WTC11 (cell line): ENCODE measurements around the gene GFY.

Source experiments
- ATF1 ChIP-seq: sonication (generic); formaldehyde crosslinking; IDR thresholded peaks from 2 replicates; pipeline ENCODE4 v1.8.1; 2023; ENCODE audit warnings: mild to moderate bottlenecking, moderate library complexity, missing genetic modification reagents
- E2F5 ChIP-seq: sonication (generic); formaldehyde crosslinking; IDR thresholded peaks from 2 replicates; pipeline ENCODE4 v1.8.1; 2022; ENCODE audit warnings: mild to moderate bottlenecking, moderate library complexity, missing genetic modification reagents
- SMAD4 ChIP-seq: sonication (generic); formaldehyde crosslinking; IDR thresholded peaks from 2 replicates; pipeline ENCODE4 v1.8.0; 2022; ENCODE audit warnings: mild to moderate bottlenecking, missing genetic modification reagents
- ZNF416 ChIP-seq: fragments of 250-450 bp; sonication (Bioruptor Pico); IDR thresholded peaks from 2 replicates; pipeline ENCODE4 v1.9.0; 2021; ENCODE audit warnings: mild to moderate bottlenecking, inconsistent platforms
- ZNF423 ChIP-seq: fragments of 250-450 bp; sonication (Bioruptor Pico); IDR thresholded peaks from 2 replicates; pipeline ENCODE4 v2.1.2; 2022; ENCODE audit warnings: mild to moderate bottlenecking, moderate library complexity
- TF ChIP-seq, protein P1 (sequence below): fragments of 200-600 bp; IDR thresholded peaks from 2 replicates; pipeline ENCODE4 v1.8.0; 2022; ENCODE audit warnings: antibody characterized with exemption
- TF ChIP-seq, protein P2 (sequence below): sonication (generic); formaldehyde crosslinking; IDR thresholded peaks from 2 replicates; pipeline ENCODE4 v1.8.0; 2022; ENCODE audit warnings: mild to moderate bottlenecking, missing genetic modification reagents

- TF ChIP-seq SMAD4, result no peak
- TF ChIP-seq, protein P1, sequence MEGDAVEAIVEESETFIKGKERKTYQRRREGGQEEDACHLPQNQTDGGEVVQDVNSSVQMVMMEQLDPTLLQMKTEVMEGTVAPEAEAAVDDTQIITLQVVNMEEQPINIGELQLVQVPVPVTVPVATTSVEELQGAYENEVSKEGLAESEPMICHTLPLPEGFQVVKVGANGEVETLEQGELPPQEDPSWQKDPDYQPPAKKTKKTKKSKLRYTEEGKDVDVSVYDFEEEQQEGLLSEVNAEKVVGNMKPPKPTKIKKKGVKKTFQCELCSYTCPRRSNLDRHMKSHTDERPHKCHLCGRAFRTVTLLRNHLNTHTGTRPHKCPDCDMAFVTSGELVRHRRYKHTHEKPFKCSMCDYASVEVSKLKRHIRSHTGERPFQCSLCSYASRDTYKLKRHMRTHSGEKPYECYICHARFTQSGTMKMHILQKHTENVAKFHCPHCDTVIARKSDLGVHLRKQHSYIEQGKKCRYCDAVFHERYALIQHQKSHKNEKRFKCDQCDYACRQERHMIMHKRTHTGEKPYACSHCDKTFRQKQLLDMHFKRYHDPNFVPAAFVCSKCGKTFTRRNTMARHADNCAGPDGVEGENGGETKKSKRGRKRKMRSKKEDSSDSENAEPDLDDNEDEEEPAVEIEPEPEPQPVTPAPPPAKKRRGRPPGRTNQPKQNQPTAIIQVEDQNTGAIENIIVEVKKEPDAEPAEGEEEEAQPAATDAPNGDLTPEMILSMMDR, result no peak
- TF ChIP-seq, protein P2, sequence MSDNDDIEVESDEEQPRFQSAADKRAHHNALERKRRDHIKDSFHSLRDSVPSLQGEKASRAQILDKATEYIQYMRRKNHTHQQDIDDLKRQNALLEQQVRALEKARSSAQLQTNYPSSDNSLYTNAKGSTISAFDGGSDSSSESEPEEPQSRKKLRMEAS (CRISPR knock-in tag), result no peak
- TF ChIP-seq ZNF416 (CRISPR knock-in tag), result no peak
- no peak for TF ChIP-seq ATF1 (CRISPR knock-in tag)
- TF ChIP-seq E2F5 (CRISPR knock-in tag), result no peak
- no peak for TF ChIP-seq ZNF423 (CRISPR knock-in tag)
Observed at GRCh38 chr19:49465371-49465770, 40.2 kb downstream of the GFY start.
